IMR-90 (cell line): ENCODE data around the gene KCNK7. TPM values are rescaled to one million over a fixed set of nuclear protein-coding genes. Genes with fewer than 3 reads are reported as not detected.

Experiments
- ATAC-seq: fragments of 200-7000 bp; cut with Tn5 transposase; 2 replicates; pipeline ENCODE4 v1.9.1; 2020; ENCODE audit warnings: low read depth, mild to moderate bottlenecking, moderate library complexity
- BruUV-seq: library from RNA; stranded (reverse); fragments of 400-500 nt; replicated peaks from 2 replicates; lab custom pipeline; 2021; lab: Mats Ljungman, UMichigan
- CTCF ChIA-PET: fragments of 300-600 bp; formaldehyde crosslinking; extraction: SDS; loops from one replicate; lab custom pipeline; 2021; ENCODE audit warnings: antibody characterized with exemption; lab: Yijun Ruan, JAX
- POLR2A ChIA-PET: fragments of 300-600 bp; sonication (Branson Sonifier 250); formaldehyde crosslinking; loops from one replicate; lab custom pipeline; 2022; ENCODE audit warnings: antibody characterized with exemption; ENCODE audit not compliant: unreplicated experiment; lab: Charles Lee
- DNase-seq: peaks from one replicate; pipeline ENCODE4 v3.0.0; 2013
- H2AFZ ChIP-seq: replicated peaks from 2 replicates; pipeline ENCODE3; 2013; ENCODE audit warnings: low read length, mild to moderate bottlenecking; ENCODE audit not compliant: poor library complexity
- H2AK5ac ChIP-seq: 2 replicates; pipeline ENCODE4 v1.6.1; 2013; ENCODE audit warnings: low read depth, low read length, inconsistent platforms
- H2AK9ac ChIP-seq: replicated peaks from 2 replicates; pipeline ENCODE3; 2013; ENCODE audit warnings: mild to moderate bottlenecking, low read depth, low read length, moderate library complexity; ENCODE audit not compliant: poor library complexity
- H2BK120ac ChIP-seq: 2 replicates; pipeline ENCODE4 v1.6.1; 2013; ENCODE audit warnings: low read depth, low read length, inconsistent platforms
- H2BK15ac ChIP-seq: 3 replicates; pipeline ENCODE4 v1.6.1; 2013; ENCODE audit warnings: low read depth, low read length, inconsistent platforms
- H2BK20ac ChIP-seq: 2 replicates; pipeline ENCODE4 v1.6.1; 2013; ENCODE audit warnings: low read depth, mild to moderate bottlenecking, inconsistent platforms, low read length, moderate library complexity
- H2BK5ac ChIP-seq: 2 replicates; pipeline ENCODE4 v1.6.1; 2013; ENCODE audit warnings: mild to moderate bottlenecking, low read depth, low read length, inconsistent platforms; ENCODE audit not compliant: poor library complexity, severe bottlenecking
- H3K14ac ChIP-seq: replicated peaks from 2 replicates; pipeline ENCODE4 v1.6.1; 2013; ENCODE audit warnings: low read depth, low read length, inconsistent platforms
- H3K18ac ChIP-seq: 2 replicates; pipeline ENCODE4 v1.6.1; 2013; ENCODE audit warnings: low read depth, low read length, control low read depth
- H3K23ac ChIP-seq: 2 replicates; pipeline ENCODE4 v1.6.1; 2013; ENCODE audit warnings: low read depth, low read length, inconsistent platforms
- H3K27ac ChIP-seq: 2 replicates; pipeline ENCODE4 v1.5.1; 2013; ENCODE audit warnings: mild to moderate bottlenecking, control low read depth, low read length; ENCODE audit not compliant: insufficient read depth
- H3K27me3 ChIP-seq: 2 replicates; pipeline ENCODE4 v1.6.1; 2013; ENCODE audit warnings: low read length; ENCODE audit not compliant: control insufficient read depth, insufficient read depth
- H3K36me3 ChIP-seq: 2 replicates; pipeline ENCODE4 v1.6.1; 2013; ENCODE audit warnings: low read length, mixed read lengths; ENCODE audit not compliant: control insufficient read depth, insufficient read depth
- H3K4ac ChIP-seq: 2 replicates; pipeline ENCODE4 v1.6.1; 2013; ENCODE audit warnings: low read depth, low read length, inconsistent platforms
- H3K4me1 ChIP-seq: 2 replicates; pipeline ENCODE4 v1.6.1; 2013; ENCODE audit warnings: low read length, mixed read lengths; ENCODE audit not compliant: control insufficient read depth, insufficient read depth
- H3K4me2 ChIP-seq: 2 replicates; pipeline ENCODE4 v1.6.1; 2013; ENCODE audit warnings: low read depth, mild to moderate bottlenecking, control low read depth, low read length, moderate library complexity
- H3K4me3 ChIP-seq: 2 replicates; pipeline ENCODE4 v1.5.1; 2013; ENCODE audit warnings: low read depth, mild to moderate bottlenecking, control low read depth, low read length, moderate library complexity; ENCODE audit not compliant: insufficient read depth
- H3K56ac ChIP-seq: 2 replicates; pipeline ENCODE4 v1.6.1; 2013; ENCODE audit warnings: low read length, inconsistent platforms; ENCODE audit not compliant: insufficient read depth; ENCODE audit errors: extremely low read depth
- H3K79me1 ChIP-seq, 2 experiments: 2 replicates each; pipeline ENCODE4 v1.6.1; 2013; ENCODE audit warnings: low read length in 2 of 2, inconsistent platforms in 1 of 2, low read depth in 1 of 2
- H3K9ac ChIP-seq: 2 replicates; pipeline ENCODE4 v1.6.1; 2013; ENCODE audit warnings: low read depth, low read length, control low read depth
- H3K9me1 ChIP-seq: 2 replicates; pipeline ENCODE4 v1.6.1; 2013; ENCODE audit warnings: low read length, inconsistent platforms; ENCODE audit not compliant: insufficient read depth
- H3K9me3 ChIP-seq: 2 replicates; pipeline ENCODE4 v1.6.1; 2013; ENCODE audit warnings: low read length; ENCODE audit not compliant: control insufficient read depth, insufficient read depth
- H4K20me1 ChIP-seq: 2 replicates; pipeline ENCODE4 v1.6.1; 2013; ENCODE audit warnings: low read length, inconsistent platforms; ENCODE audit not compliant: insufficient read depth
- H4K5ac ChIP-seq: 2 replicates; pipeline ENCODE4 v1.6.1; 2013; ENCODE audit warnings: mild to moderate bottlenecking, low read depth, low read length, control low read depth
- H4K8ac ChIP-seq, 2 experiments: 2 replicates each; pipeline ENCODE4 v1.6.1; 2013; ENCODE audit warnings: low read depth in 2 of 2, low read length in 2 of 2, control low read depth in 1 of 2, inconsistent platforms in 1 of 2
- H4K91ac ChIP-seq: 2 replicates; pipeline ENCODE4 v1.6.1; 2013; ENCODE audit warnings: low read depth, low read length, inconsistent platforms; ENCODE audit not compliant: insufficient read depth
- MAFK ChIP-seq: IDR thresholded peaks from 2 replicates; pipeline ENCODE4 v1.6.1; 2012; ENCODE audit warnings: low read depth, low read length, improper control_type of control experiment
- MXI1 ChIP-seq: IDR thresholded peaks from 2 replicates; pipeline ENCODE4 v1.6.1; 2012; ENCODE audit warnings: low read depth, mild to moderate bottlenecking, low read length, moderate library complexity, borderline replicate concordance
- NFE2L2 ChIP-seq: fragments of 150-350 bp; IDR thresholded peaks from 2 replicates; pipeline ENCODE4 v1.6.1; 2016; ENCODE audit warnings: low read depth, mild to moderate bottlenecking, low read length
- RAD21 ChIP-seq: IDR thresholded peaks from 2 replicates; pipeline ENCODE4 v1.6.1; 2012; ENCODE audit warnings: low read length, improper control_type of control experiment
- WGBS, 2 experiments: methylation state at CpG; one replicate each; pipeline versions ENCODE4 v1.1.5 to v1.1.7; 2013; ENCODE audit warnings: missing lambda C conversion rate in 2 of 2; ENCODE audit not compliant: insufficient read length in 1 of 2; ENCODE audit errors: extremely low coverage in 2 of 2; 5-methylcytosine and 5-hydroxymethylcytosine counted together
- dilution Hi-C: fragments of 300-500 bp; cut with HindIII; formaldehyde crosslinking; loops from one replicate; pipeline ENCODE4 v1.14.3; 2018; ENCODE audit warnings: low sequenced_read_pairs; ENCODE audit not compliant: unreplicated experiment
- in situ Hi-C: fragments of 300-500 bp; cut with MboI; formaldehyde crosslinking; loops from 3 replicates; pipeline ENCODE4 v1.14.3; 2019; ENCODE audit warnings: low sequenced_read_pairs, inconsistent platforms, mixed read lengths
- intact Hi-C: fragments of 100-400 bp; cut with micrococcal nuclease; formaldehyde crosslinking; loops from 2 replicates; pipeline ENCODE4 v1.10.0; 2022
- polyA plus RNA-seq, 3 experiments: library from polyadenylated mRNA; depleted of rRNA; stranded (reverse); fragments of >200 nt; gene quantifications; 2 replicates each; pipeline ENCODE4 v1.2.3, GENCODE V29; 2012; ENCODE audit warnings: low replicate concordance in 1 of 3
- total RNA-seq: library from RNA; depleted of rRNA; stranded (reverse); fragments of >200 nt; gene quantifications from 2 replicates; pipeline ENCODE4 v1.2.3, GENCODE V29; 2012
- TF ChIP-seq, protein P1 (sequence below): fragments of 150-350 bp; IDR thresholded peaks from 2 replicates; pipeline ENCODE4 v1.6.1; 2016; ENCODE audit warnings: low read depth, mild to moderate bottlenecking, low read length, moderate library complexity, borderline replicate concordance

The KCNK7 gene
- total and polyA plus RNA-seq, 2 of the 4 experiments (the other 2 are of a cell fraction) = 0.09 TPM; not detected in 1

DNA sequence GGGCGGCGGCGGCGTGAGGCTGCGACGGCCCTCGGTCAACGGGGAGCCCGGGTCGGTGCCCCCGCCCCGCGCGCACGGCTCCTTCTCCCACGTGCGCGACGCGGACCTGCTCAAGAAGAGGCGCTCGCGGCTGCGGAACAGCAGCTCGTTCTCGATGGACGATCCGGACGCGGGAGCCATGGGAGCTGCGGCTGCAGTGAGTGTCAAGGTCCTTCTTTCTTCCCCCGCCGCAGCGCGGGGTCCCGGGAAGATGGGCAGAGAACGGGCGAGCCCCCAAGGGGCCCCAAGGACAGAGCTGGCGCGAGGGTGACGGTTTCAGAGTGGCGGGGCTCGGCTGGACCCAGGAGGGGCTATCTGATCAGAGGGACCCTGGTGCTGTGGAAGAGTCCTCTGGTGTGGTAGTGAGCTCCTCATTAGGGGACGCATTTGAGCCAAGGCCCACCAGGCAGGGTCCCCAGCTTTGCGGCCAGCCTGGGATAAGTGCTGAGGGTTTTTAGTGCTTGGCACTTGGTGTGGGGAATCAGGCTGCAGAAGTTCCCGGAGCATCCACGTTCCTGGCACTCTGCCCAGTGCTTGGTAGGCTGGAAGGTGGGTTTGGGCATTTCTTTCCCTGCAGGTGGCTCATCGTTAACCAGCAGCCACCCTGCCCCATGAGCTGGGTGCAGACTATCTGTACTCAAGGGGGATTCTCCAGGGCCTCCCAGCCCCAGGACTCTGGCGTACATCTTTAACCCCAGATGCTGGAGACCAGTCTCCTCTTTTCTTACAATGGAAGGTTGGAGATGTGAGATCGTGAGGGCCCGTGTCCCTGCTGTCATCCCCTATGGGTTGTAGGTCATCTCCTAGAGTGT, 10.0 kb downstream of the KCNK7 start (continued):
- TF ChIP-seq, protein P1, sequence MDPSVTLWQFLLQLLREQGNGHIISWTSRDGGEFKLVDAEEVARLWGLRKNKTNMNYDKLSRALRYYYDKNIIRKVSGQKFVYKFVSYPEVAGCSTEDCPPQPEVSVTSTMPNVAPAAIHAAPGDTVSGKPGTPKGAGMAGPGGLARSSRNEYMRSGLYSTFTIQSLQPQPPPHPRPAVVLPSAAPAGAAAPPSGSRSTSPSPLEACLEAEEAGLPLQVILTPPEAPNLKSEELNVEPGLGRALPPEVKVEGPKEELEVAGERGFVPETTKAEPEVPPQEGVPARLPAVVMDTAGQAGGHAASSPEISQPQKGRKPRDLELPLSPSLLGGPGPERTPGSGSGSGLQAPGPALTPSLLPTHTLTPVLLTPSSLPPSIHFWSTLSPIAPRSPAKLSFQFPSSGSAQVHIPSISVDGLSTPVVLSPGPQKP = no peak

DNA sequence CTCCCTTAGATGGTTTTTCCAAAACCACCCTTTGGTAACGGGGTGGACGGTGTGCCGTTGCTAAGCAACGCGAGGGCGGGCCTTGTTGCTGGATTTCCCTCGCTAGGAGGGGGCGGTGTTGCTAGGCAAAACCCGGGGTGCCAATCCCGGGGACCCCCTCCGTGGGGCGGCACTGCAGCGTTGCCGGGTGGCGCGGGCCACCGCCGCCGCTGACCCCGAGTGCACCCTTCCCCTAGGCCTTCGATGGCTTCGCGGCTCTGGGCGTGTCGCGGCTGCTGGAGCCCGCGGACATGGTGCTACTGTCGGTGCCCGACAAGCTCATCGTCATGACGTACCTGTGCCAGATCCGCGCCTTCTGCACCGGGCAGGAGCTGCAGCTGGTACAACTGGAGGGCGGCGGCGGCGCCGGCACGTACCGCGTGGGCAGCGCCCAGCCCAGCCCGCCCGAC, 10.9 kb downstream of the KCNK7 start:
- H2AK5ac ChIP-seq = no peak overlapping the region
- no peak overlapping the region for H2AK9ac ChIP-seq
- H3K18ac ChIP-seq = no peak overlapping the region
- ChIA-PET POLR2A (no interaction called here), CTCF (interaction anchor here (1.4 kb wide), 1 partner anchor 9 kb away, joined by 4 read pairs; no protein-coding TSS in a partner anchor)
- DNase-seq = no peak
- H3K9ac ChIP-seq = no peak overlapping the region
- peaks cover 0 to 20% of the 10 kb centered on the region in 2 experiments; a peak in 1 of 4 replicates for H3K79me1 ChIP-seq
- peaks cover 4% of the 10 kb centered on the region for H3K4me1 ChIP-seq
- in situ Hi-C loops (no loop called here), intact Hi-C loops (no loop called here), dilution Hi-C loops (no loop called here)
- no peak overlapping the region for H3K4ac ChIP-seq
- TF ChIP-seq NFE2L2 = no peak
- no peak for TF ChIP-seq MXI1
- TF ChIP-seq RAD21 = no peak
- TF ChIP-seq MAFK = no peak
- H3K27me3 ChIP-seq = no peaks in the 10 kb centered on the region
- no peak overlapping the region for H3K27ac ChIP-seq
- no peak overlapping the region for H2BK15ac ChIP-seq
- no peak overlapping the region for H4K91ac ChIP-seq
- ATAC-seq = no peak
- H2BK5ac ChIP-seq = no peak overlapping the region
- 70% methylated on average over 39 of the region's 46 CpGs; no CpG with 5 or more reads in 1 of the 2 experiments for WGBS, 2 experiments
- no peak overlapping the region for H2BK120ac ChIP-seq
- no peak overlapping the region for H3K14ac ChIP-seq
- H4K5ac ChIP-seq = no peak overlapping the region
- no TSS peak for BruUV-seq
- H3K56ac ChIP-seq = no peak overlapping the region
- H3K9me3 ChIP-seq = no peaks in the 10 kb centered on the region
- no peak overlapping the region for H3K4me3 ChIP-seq
- H3K36me3 ChIP-seq = peaks cover 47% of the 10 kb centered on the region
- H3K9me1 ChIP-seq = no peaks in the 10 kb centered on the region
- H3K23ac ChIP-seq = no peak overlapping the region
- no peak overlapping the region for H2AFZ ChIP-seq
- H4K20me1 ChIP-seq = 0 out of 2 replicates have a peak, but pooled peaks cover 4% of the 10 kb centered on the region
- no peak overlapping the region for H3K4me2 ChIP-seq
- no peak overlapping the region for H2BK20ac ChIP-seq
- no peak overlapping the region for H4K8ac ChIP-seq
